KOPT-K1 (cell line): ENCODE data around the gene ZSCAN31.
A peak's percentile ranks its signal among the peaks of the same experiment; 100 is the strongest.

Source experiments
- H3K27ac ChIP-seq: fragments of 200-600 bp; sonication (generic); 2 replicates; pipeline ENCODE4 v1.5.1; 2016; ENCODE audit warnings: antibody characterized with exemption, mild to moderate bottlenecking, low read depth, low read length; ENCODE audit not compliant: poor library complexity, severe bottlenecking
- H3K36me3 ChIP-seq: fragments of 200-600 bp; sonication (generic); 2 replicates; pipeline ENCODE4 v1.5.1; 2017; ENCODE audit warnings: antibody characterized with exemption, mild to moderate bottlenecking, low read length, moderate library complexity; ENCODE audit not compliant: insufficient read depth
- H3K9me3 ChIP-seq: fragments of 200-600 bp; sonication (generic); 2 replicates; pipeline ENCODE4 v1.5.1; 2017; ENCODE audit warnings: antibody characterized with exemption, low read length, mild to moderate bottlenecking; ENCODE audit not compliant: insufficient read depth, poor library complexity, severe bottlenecking

Gene ZSCAN31

GRCh38 chr6:28357036-28357435, 21.1 kb upstream of the ZSCAN31 start:
- Histone ChIP-seq H3K9me3 (no peaks in the 10 kb centered on the region), H3K27ac (no peak overlapping the region), H3K36me3 (peaks cover 9% of the 10 kb centered on the region; the same call in 1 of the 2 replicates)

- Histone ChIP-seq H3K9me3 (no peaks in the 10 kb centered on the region), H3K36me3 (peaks cover 5% of the 10 kb centered on the region; the same call in 1 of the 2 replicates), H3K27ac (no peak overlapping the region)
Measured at GRCh38 chr6:28356666-28357020, 20.7 kb upstream of the ZSCAN31 start.

GRCh38 chr6:28355743-28356665, 20.1 kb upstream of the ZSCAN31 start:
- Histone ChIP-seq H3K36me3 (no peaks in the 10 kb centered on the region; the same call in 1 of the 2 replicates), H3K9me3 (no peaks in the 10 kb centered on the region), H3K27ac (peak overlapping the region; percentile 43)

- Histone ChIP-seq H3K36me3 (no peaks in the 10 kb centered on the region; the same call in 1 of the 2 replicates), H3K27ac (no peak overlapping the region), H3K9me3 (no peaks in the 10 kb centered on the region)
Measured at GRCh38 chr6:28354688-28355554, 19.0 kb upstream of the ZSCAN31 start.

GRCh38 chr6:28353981-28354676, 18.2 kb upstream of the ZSCAN31 start:
- Histone ChIP-seq H3K36me3 (no peaks in the 10 kb centered on the region; the same call in 1 of the 2 replicates), H3K27ac (no peak overlapping the region), H3K9me3 (no peaks in the 10 kb centered on the region)

- Histone ChIP-seq H3K27ac (no peak overlapping the region), H3K9me3 (no peaks in the 10 kb centered on the region), H3K36me3 (no peaks in the 10 kb centered on the region; the same call in 1 of the 2 replicates)
Measured at GRCh38 chr6:28353356-28353755, 17.4 kb upstream of the ZSCAN31 start.

- no peaks in the 10 kb centered on the region; the same call in 1 of the 2 replicates for H3K36me3 ChIP-seq
- H3K9me3 ChIP-seq: no peaks in the 10 kb centered on the region
- H3K27ac ChIP-seq: no peak overlapping the region
Measured at GRCh38 chr6:28351493-28351925, 15.6 kb upstream of the ZSCAN31 start.

GRCh38 chr6:28351087-28351486, 15.1 kb upstream of the ZSCAN31 start:
- Histone ChIP-seq H3K36me3 (no peaks in the 10 kb centered on the region; the same call in 1 of the 2 replicates), H3K9me3 (no peaks in the 10 kb centered on the region), H3K27ac (no peak overlapping the region)

- Histone ChIP-seq H3K27ac (peak within 1 kb of the TSS; percentile 76), H3K9me3 (no peaks in the 10 kb centered on the region), H3K36me3 (no peaks in the 10 kb centered on the region; the same call in 1 of the 2 replicates)
Measured at GRCh38 chr6:28349892-28350737, 14.2 kb upstream of the ZSCAN31 start, which contains the start of gene ZKSCAN3. Gene ZKSCAN3, plus strand, starts transcription at chr6:28349947. Its CDS starts 9,640 bp downstream, at chr6:28359587.

- H3K27ac ChIP-seq: peak overlapping the region; percentile 76
- no peaks in the 10 kb centered on the region; the same call in 1 of the 2 replicates for H3K36me3 ChIP-seq
- no peaks in the 10 kb centered on the region for H3K9me3 ChIP-seq
Measured at GRCh38 chr6:28349344-28349891, 13.5 kb upstream of the ZSCAN31 start.

GRCh38 chr6:28347119-28347518, 11.2 kb upstream of the ZSCAN31 start:
- no peaks in the 10 kb centered on the region for H3K9me3 ChIP-seq
- H3K27ac ChIP-seq: no peak overlapping the region
- no peaks in the 10 kb centered on the region for H3K36me3 ChIP-seq

- Histone ChIP-seq H3K9me3 (peaks cover 3% of the 10 kb centered on the region), H3K27ac (no peak overlapping the region), H3K36me3 (no peaks in the 10 kb centered on the region)
Measured at GRCh38 chr6:28345201-28345600, 9.3 kb upstream of the ZSCAN31 start.

- Histone ChIP-seq H3K27ac (no peak overlapping the region), H3K9me3 (peaks cover 9% of the 10 kb centered on the region), H3K36me3 (no peaks in the 10 kb centered on the region)
Measured at GRCh38 chr6:28343898-28344677, 8.1 kb upstream of the ZSCAN31 start.
